ENCODE measurements around the gene PGAM1. TPM values are rescaled to one million over a fixed set of nuclear protein-coding genes. Genes with fewer than 3 reads are reported as not detected.

PGAM1 gene
- total and polyA plus RNA-seq, 2 of the 4 experiments (the other 2 are of a cell fraction): 686 to 841 TPM

GRCh38 chr10:97411406-97411805, 14.6 kb upstream of the PGAM1 start:
- H3K4ac ChIP-seq (ENCODE audit: low read depth, low read length): no peak overlapping the region
- no peaks in the 10 kb centered on the region for H3K9me3 ChIP-seq (ENCODE audit: control insufficient read depth, insufficient read depth, low read length)
- no peak overlapping the region for H4K91ac ChIP-seq (ENCODE audit: insufficient read depth, low read depth, low read length)
- no peaks in the 10 kb centered on the region for H3K36me3 ChIP-seq (ENCODE audit: control insufficient read depth, insufficient read depth, low read length)
- H2BK20ac ChIP-seq (ENCODE audit: low read depth, low read length): no peak overlapping the region
- H3K14ac ChIP-seq (replicated peaks; ENCODE audit: low read depth, low read length): no peak overlapping the region
- H3K27ac ChIP-seq (ENCODE audit: insufficient read depth, low read length): no peak overlapping the region
- ATAC-seq (ENCODE audit: low read depth): peak; percentile 7; the same call in 1 of the 2 replicates
- H2AFZ ChIP-seq (replicated peaks; ENCODE audit: low read length, poor library complexity): no peak overlapping the region
- no peak overlapping the region for H3K23ac ChIP-seq (ENCODE audit: low read depth, low read length)
- no peak overlapping the region for H3K56ac ChIP-seq (ENCODE audit: extremely low read depth, insufficient read depth, low read length)
- no peak overlapping the region for H4K8ac ChIP-seq (ENCODE audit: low read depth in 2 of 2, low read length in 2 of 2)
- no peak overlapping the region for H2BK120ac ChIP-seq (ENCODE audit: low read depth, low read length)
- ChIA-PET POLR2A (ENCODE audit: unreplicated experiment) (interaction anchor here (2.1 kb wide), 1 partner anchor 10 kb away, joined by 16 read pairs; the partner anchor contains the start of gene RRP12), CTCF (interaction anchor here (0.7 kb wide), 1 partner anchor 23 kb away, joined by 3 read pairs; no protein-coding TSS in a partner anchor)
- H3K9ac ChIP-seq (ENCODE audit: low read depth, low read length): no peak overlapping the region
- BruUV-seq (replicated peaks): no TSS peak
- no peaks in the 10 kb centered on the region for H3K4me1 ChIP-seq (ENCODE audit: control insufficient read depth, insufficient read depth, low read length)
- peak overlapping the region; percentile 5 for H2AK9ac ChIP-seq (replicated peaks; ENCODE audit: low read depth, low read length, poor library complexity)
- dilution Hi-C loops (cut with HindIII; ENCODE audit: low sequenced_read_pairs, unreplicated experiment) (no loop called here), intact Hi-C loops (cut with micrococcal nuclease) (no loop called here), in situ Hi-C loops (cut with MboI; ENCODE audit: low sequenced_read_pairs) (no loop called here)
- no peaks in the 10 kb centered on the region for H4K20me1 ChIP-seq (ENCODE audit: insufficient read depth, low read length)
- no peak overlapping the region for H3K18ac ChIP-seq (ENCODE audit: low read depth, low read length)
- H3K27me3 ChIP-seq (ENCODE audit: control insufficient read depth, insufficient read depth, low read length): no peaks in the 10 kb centered on the region
- no peak overlapping the region for H2BK5ac ChIP-seq (ENCODE audit: low read depth, low read length, poor library complexity, severe bottlenecking)
- peaks cover 0 to 5% of the 10 kb centered on the region in 2 experiments; a peak in 1 of 4 replicates for H3K79me1 ChIP-seq (ENCODE audit: low read depth in 1 of 2, low read length in 2 of 2)
- no peak overlapping the region for H4K5ac ChIP-seq (ENCODE audit: low read depth, low read length)
- DNase-seq: peak; percentile 37
- H2AK5ac ChIP-seq (ENCODE audit: low read depth, low read length): no peak overlapping the region
- WGBS, 2 experiments (ENCODE audit: extremely low coverage in 2 of 2, insufficient read length in 1 of 2): 86% methylated on average over 1 of the region's 4 CpGs; no CpG with 5 or more reads in 1 of the 2 experiments
- peaks cover 8% of the 10 kb centered on the region; the same call in 1 of the 2 replicates for H3K9me1 ChIP-seq (ENCODE audit: insufficient read depth, low read length)
- no peak overlapping the region for H2BK15ac ChIP-seq (ENCODE audit: low read depth, low read length)
- TF ChIP-seq SMC3 (IDR thresholded peaks at IDR 0.05; ENCODE audit: low read depth, low read length): no peak
- no peak for TF ChIP-seq BHLHE40 (IDR thresholded peaks at IDR 0.05; ENCODE audit: low read depth, low read length)
- no peak for TF ChIP-seq POLR2A (IDR thresholded peaks at IDR 0.05; ENCODE audit: low read depth, low read length)
- TF ChIP-seq RFX5 (IDR thresholded peaks at IDR 0.05; ENCODE audit: low read depth, low read length): no peak
- no peak for TF ChIP-seq CTCF (conservative IDR thresholded peaks at IDR 0.05; ENCODE audit: low read depth, low read length)
- no peak for TF ChIP-seq RAD21 (IDR thresholded peaks at IDR 0.05; ENCODE audit: low read length)
- no peak for TF ChIP-seq MAZ (IDR thresholded peaks at IDR 0.05; ENCODE audit: borderline replicate concordance, low read depth, low read length)
- TF ChIP-seq USF2 (IDR thresholded peaks at IDR 0.05; ENCODE audit: low read depth, low read length): no peak
- TF ChIP-seq ELK1 (IDR thresholded peaks at IDR 0.05; ENCODE audit: borderline replicate concordance, low read depth, low read length): no peak
- TF ChIP-seq CHD1 (IDR thresholded peaks at IDR 0.05; ENCODE audit: low read depth, low read length): no peak
- TF ChIP-seq MAFK (IDR thresholded peaks at IDR 0.05; ENCODE audit: low read depth, low read length): no peak
- TF ChIP-seq CEBPB (IDR thresholded peaks at IDR 0.05; ENCODE audit: low read depth, low read length): no peak
- TF ChIP-seq MXI1 (IDR thresholded peaks at IDR 0.05; ENCODE audit: borderline replicate concordance, low read depth, low read length): no peak
- TF ChIP-seq FOS (IDR thresholded peaks at IDR 0.05; ENCODE audit: low read depth, low read length): no peak
- no peak for TF ChIP-seq RCOR1 (IDR thresholded peaks at IDR 0.05; ENCODE audit: insufficient replicate concordance, low read length)
- TF ChIP-seq NFE2L2 (IDR thresholded peaks at IDR 0.05; ENCODE audit: low read depth, low read length): no peak
- H3K4me2 ChIP-seq (ENCODE audit: low read depth, low read length): no peak overlapping the region
- H3K4me3 ChIP-seq (ENCODE audit: insufficient read depth, low read depth, low read length): no peak overlapping the region
